GM12865 (cell line): ENCODE measurements around the gene TEKT5.

Experiments
- DNase-seq: peaks from one replicate; pipeline ENCODE4 v3.0.0; 2010; ENCODE audit warnings: low read depth
- H3K4me3 ChIP-seq: 2 replicates; pipeline ENCODE4 v1.5.1; 2011; ENCODE audit warnings: mild to moderate bottlenecking, low read depth, low read length, control low read depth
- CTCF ChIP-seq: IDR thresholded peaks from 2 replicates; pipeline ENCODE4 v1.5.1; 2011; ENCODE audit warnings: low read length, control low read depth, low read depth, inconsistent platforms; ENCODE audit not compliant: insufficient read depth; ENCODE audit errors: missing control alignments

Gene TEKT5

DNA sequence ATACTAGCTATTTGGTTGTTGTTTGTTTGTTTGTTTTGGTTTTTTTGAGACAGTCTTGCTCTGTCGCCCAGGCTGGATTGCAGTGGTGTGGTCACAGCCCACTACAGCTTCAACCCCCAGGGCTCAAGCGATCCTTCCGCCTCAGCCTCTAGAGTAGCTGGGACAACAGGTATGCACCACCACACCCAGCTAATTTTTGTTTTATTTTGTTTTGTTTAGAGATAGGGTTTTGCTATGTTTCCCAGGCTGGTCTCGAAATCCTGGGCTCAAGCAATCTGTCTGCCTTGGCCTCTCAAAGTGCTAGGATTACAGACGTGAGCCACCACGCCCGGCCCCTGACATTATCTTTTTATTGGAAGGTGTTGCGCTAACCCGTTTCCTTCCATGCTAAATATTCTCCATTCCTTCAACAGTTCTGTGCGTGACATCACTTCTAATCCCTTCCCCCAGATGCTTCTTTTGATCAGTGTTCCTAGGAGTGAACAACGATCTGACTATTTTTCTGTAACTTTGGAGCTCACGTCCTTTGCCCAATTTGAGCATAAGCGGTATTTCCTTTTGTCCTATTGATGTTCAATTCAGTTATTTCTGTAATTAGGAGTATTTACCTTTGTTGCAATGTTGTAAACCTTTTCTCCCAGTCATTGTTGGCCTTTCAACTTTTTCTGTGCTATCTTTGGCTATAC is 84.1 kb downstream of the TEKT5 start:
- DNase-seq, result no peak
- no peak overlapping the region for H3K4me3 ChIP-seq
- no peak for TF ChIP-seq CTCF

DNA sequence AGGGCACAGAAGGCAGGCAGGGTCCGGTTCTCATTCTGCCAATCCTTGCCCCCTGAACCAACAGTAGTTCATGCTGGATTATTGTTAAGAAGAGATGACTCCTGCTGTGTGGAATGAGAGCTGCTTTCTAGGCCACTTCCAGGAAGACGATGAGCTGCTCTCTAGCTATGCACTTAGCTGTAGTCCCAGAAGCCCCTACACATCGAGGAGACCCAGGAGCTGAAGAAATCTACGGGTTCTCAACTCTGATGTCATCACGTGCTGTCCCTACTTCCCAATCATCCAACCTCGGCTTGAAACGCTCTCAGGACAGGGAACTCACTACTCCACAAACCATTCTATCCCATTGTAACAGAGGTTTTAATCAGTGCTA is 85.3 kb downstream of the TEKT5 start:
- no peak for DNase-seq
- no peak overlapping the region for H3K4me3 ChIP-seq
- no peak for TF ChIP-seq CTCF

GRCh38 chr16:10608687-10609401 is 85.9 kb downstream of the TEKT5 start:
- TF ChIP-seq CTCF, result no peak
- no peak for DNase-seq
- H3K4me3 ChIP-seq, result no peak overlapping the region

- TF ChIP-seq CTCF, result no peak
- DNase-seq, result no peak
- no peak overlapping the region for H3K4me3 ChIP-seq
Measured at GRCh38 chr16:10607157-10607556, 87.6 kb downstream of the TEKT5 start.

DNA sequence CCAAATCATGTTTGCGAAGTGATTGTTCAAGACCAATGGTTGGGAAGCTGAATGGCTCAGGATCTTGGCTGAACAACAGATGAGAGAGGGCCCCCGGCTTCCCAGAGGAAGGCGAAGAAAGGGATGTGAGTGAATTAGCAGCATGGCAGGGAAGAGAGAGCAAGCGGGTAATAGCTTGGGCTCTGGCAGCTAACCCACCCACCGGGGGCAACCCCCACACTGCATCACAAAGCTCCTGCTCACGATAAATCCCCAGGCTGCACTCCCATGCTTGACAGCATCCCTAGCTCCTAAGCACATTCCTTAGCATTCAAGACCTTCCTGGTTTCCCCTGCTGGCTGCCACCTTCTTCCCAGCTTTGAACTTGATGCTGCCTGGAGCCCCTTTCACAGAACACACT is 88.1 kb downstream of the TEKT5 start:
- H3K4me3 ChIP-seq, result no peak overlapping the region
- TF ChIP-seq CTCF, result no peak
- DNase-seq, result no peak

DNA sequence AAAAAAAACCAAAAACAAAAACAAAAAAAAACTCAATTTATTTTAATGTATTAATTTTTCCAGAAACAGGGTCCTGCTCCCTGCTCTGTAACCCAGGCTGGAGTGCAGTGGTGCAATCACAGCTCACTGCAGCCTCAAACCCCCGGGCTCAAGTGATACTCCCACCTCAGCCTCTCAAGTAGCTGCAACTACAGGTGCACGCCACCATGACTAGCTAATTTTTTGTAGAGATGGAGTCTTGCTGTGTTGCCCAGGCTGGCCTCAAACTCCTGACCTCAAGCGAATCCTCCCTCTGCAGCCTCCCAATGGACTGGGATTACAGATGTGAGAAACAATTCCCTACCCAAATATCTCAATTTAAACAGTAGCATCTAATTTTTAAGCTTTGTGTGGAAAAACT is 89.1 kb downstream of the TEKT5 start:
- TF ChIP-seq CTCF, result no peak

More for the DNA sequence above, 89.1 kb downstream of the TEKT5 start:
- H3K4me3 ChIP-seq, result no peak overlapping the region
- no peak for DNase-seq
